HT-29 (cell line): Measurements from ENCODE around the gene FAM53B. TPM values are rescaled to one million over a fixed set of nuclear protein-coding genes. Genes with fewer than 3 reads are reported as not detected.
"Not testable (repeated sequence)": the region's sequence is repeated elsewhere in the genome, so short reads cannot be mapped to it uniquely, and the experiment has no call there.

Experiments
- DNase-seq: peaks from one replicate; pipeline ENCODE4 v3.0.0-alpha.2; 2015; ENCODE audit warnings: low spot score
- total RNA-seq: library from RNA; depleted of rRNA; stranded (reverse); fragments of >200 nt; shearing (Covaris generic); gene quantifications from 2 replicates; pipeline ENCODE4 v1.2.3, GENCODE V29; 2014

Gene FAM53B
- total RNA-seq, 1 experiment from 2014 or later: 17.8 TPM

DNA sequence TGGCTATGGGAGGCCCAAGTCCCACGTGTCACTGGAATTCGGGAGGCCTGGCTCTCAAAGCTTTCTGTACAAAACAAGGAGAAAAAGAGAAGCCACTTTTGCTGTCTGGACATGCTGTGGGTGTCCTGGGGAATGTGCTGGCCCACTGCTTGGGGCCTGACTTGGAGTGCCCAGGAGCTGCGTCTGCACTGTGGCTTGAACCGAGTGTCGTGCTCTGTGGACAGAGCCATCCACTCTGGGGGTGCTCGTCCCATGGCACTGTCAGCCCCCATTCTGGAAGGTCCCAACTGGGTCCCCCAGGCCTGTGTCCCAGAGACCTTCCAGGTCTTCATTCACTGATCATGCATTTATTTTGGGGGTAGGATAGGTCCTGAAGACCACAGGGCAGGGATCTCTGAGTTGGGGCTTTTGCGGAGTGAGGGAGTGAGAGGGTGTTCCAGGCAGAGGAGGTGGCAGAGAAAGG, 144.6 kb downstream of the FAM53B start:
- no peak for DNase-seq

GRCh38 chr10:124598773-124599587, 145.2 kb downstream of the FAM53B start:
- DNase-seq: no peak

DNA sequence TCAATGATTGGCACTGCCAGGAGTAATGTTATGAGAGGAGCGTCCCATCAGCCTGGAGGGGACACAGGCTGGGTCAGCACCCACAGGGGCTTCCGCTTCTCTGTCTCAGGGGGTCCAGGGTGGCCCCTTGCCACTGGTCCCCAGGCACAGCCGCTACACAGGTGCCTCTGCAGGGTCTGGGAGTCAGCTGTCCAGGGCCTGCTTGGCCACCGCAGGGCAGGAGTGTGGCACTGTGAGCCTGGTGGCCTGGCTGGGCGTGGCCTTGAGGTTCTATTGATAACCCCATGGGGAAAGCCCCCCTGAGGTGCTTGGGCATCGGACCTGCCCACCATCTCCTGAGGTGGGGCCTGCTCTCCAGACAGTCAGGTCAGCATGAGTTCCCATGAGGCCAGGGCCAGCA, 146.0 kb downstream of the FAM53B start:
- no peak for DNase-seq

- DNase-seq: no peak
Observed at GRCh38 chr10:124597846-124598165, 146.4 kb downstream of the FAM53B start.

DNA sequence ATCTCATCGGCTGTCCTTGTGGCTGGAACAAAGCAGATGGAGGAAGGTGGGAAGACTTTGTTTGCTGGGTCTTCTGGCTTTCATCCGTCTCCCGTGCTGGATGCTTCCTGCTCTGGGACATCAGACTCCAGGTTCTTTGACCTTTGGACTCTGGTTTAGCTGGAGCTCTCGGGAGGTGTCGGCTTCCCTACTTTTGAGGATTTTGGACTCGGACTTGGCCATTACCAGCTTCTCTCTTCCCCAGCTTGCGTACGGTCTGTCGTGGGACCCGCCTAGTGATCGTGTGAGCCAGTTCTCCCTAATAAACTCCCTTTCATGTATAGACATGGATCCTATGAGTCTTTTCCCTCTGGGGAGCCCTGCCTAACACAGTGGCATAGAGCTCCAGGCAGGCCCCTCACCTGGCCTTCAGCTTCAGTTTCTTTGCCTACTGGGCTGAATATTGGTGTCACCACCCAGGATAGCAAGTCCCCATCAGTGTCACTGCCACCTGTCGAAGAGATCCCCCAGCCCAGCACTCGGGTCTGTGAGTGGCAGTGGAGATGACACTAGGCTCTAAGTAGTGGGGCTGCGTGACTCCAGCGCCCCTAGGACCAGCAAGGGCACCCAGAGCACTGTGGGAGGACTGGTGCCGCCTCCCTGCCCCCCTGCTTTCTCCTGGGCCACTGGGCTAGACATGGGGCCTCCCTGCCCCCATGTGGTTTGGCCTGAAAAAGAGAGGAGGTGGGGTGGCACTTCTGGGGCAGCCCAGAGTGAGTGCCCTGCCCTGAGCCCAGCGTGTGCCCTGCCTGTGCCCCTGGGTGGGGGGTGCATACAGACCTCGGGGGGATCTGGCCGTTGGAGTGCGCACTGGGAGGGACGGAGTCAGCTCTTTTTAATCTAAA, 147.0 kb downstream of the FAM53B start:
- DNase-seq: peak; percentile 42

DNA sequence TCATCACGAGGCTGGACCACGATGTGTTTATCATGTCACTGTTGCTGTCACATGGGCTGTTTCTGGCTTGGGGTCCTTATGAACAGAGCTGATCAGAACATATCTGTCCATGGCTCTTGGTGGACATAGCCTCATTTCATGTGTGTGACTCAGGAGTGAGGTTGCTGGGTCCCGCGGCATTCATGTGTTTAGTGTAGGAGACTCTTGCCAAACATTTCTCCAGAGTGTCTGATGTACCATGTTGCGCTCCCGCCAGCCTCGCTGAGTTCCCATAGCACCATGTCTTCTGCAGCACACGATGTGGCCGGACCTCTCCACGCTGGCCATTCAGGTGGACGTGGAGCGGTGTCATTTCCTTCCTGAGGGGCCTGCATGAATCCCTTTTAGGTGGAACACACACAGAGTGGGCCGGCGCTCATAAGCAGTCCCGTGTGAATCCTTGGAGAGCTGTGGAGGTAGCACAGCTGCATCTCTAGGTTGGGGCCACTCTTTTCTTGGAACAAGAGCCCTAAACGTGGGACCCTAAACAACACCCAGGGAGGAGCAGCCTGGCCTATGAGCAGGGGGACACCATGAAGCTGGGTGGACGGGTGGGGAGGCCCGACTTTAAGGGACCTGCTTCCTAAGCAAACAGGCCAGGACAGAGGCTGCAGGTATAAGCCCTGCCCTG, 147.9 kb downstream of the FAM53B start:
- no peak for DNase-seq

- DNase-seq: no peak
Observed at GRCh38 chr10:124595143-124595883, 148.9 kb downstream of the FAM53B start.

DNA sequence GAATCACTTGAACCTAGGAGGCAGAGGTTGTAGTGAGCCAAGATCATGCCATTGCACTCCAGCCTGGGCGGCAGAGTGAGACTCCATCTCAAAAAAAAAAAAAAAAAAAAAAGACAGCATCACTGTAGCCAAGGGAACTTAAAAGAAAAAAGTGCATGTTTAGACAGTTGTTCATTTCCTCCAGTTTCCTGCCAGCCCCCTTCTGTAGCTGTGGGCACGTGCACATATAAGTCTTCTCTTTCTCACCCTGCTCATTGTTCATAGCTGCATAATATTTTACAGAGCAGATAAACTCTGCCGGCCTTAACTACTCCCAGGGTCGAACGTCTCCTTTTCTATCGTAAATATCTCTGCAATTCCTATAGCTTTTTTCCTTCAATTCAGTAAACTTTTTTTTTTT, 149.9 kb downstream of the FAM53B start:
- DNase-seq: no peak

DNA sequence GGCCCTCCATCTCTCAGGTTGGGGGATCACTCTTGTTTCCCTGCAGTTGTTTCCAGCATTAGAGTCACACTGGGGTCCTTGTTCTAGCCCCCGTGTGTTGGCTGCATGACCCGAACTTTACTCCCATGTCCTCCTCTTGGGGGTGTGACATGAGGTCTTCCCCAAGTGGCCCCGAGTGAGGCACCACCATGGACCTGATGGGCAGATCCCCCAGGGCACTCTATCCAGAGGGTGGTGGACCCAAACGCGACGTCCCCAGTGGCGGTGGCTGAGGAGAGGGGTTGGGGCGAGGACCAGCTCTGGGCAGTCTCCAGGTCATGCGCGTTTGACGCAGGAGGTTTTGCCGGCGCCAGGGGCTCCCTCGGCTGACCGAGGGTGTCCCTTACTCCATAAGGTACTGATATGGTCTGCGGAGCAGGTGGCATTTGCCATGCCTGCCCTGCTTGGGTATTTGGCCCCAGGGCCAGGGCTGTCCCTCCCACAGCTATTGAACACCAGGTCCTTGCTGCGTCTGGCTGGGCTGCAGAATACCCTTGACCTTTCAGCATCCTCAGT, 150.7 kb downstream of the FAM53B start:
- DNase-seq: no peak

- no peak for DNase-seq
Observed at GRCh38 chr10:124592736-124593430, 151.3 kb downstream of the FAM53B start.

DNA sequence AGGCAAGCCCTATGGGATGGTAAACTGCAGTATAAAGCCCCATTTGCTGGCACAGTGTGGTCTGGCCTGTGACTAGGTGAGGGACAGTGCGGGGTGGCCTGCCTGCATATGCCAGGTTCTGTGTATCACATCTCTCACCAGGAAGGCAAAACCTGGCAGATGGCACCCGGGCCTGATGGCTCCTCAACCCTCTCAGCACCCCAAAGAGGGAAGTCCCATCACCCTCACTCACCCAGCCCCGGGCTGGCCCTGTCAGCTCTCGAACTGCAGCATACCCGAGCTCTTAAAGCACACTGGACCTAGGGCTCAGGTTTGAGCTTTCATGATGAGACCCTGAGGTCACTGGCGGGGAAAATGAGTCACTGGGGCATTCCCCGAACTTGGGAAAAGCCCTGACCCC, 152.1 kb downstream of the FAM53B start:
- DNase-seq: no peak

- DNase-seq: no peak
Observed at GRCh38 chr10:124591123-124591495, 153.1 kb downstream of the FAM53B start.

DNA sequence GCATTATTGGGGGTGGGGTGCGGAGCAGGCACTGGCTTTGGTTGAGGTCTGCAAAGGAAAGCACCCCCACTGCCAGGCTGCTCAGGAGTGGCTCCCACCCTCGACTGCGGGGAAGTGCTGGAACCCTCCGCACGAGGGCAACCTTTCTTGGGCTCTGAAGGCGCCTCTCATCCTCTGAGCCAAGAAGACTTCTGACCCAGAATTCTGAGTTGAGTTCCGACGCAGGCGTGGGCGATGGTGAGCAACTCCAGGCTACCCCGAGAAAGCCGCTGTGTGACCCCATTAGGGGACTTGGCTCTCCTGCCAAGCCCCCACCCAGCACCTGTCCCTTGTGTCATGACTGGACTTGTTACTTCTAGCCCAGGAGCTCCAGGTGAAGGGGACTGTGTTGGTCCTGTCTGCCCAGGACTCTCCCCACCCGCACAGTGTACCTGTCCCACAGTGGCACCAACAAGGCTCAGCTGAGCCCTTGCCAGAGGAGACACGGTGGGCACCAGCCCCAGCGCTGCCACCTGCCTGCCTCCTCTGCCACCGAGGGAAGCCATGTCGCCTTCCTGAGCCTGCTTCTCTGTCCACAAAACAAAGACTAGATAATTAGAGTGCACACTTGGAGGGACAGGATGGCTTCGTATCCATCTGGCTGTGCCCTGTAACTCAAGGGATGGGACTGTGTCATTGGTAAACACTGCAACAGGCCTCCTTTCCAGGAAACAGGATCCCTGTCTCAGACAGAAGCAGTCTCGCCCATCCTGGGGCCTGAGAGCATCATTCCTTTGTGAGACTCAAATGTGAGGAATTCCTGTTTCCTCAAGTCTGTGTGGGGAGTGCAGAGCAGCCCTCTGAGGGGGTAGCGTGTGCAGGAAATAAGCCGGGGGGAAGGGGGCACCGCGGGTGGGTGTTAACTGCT, 153.7 kb downstream of the FAM53B start:
- DNase-seq: no peak

DNA sequence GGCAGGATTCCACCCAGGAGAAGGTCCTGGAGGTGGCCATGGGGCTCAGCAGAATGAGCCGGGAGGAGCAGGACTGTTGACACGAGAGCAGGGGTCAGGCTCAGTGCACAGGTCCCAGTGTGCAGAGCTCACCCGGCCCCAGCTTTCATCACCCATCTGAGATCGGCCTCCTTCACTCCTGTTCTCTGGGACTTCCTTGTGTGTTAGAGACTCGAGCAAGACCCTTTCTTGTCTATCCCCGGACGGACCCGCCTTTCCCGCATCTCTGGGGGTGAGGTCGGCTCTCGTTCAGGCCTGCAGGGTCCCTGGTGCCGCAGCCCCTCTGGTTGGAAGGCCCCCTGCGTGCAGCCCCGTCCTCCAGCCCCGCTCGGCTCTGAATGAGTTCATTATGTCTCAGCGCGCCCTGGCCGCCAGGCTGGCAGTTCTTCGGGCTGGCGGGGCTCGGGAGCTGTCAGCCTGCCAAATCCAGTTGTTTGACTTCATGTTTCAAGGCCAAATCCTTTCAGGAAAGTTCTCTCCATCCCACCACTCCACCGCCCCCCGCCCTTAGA, 154.6 kb downstream of the FAM53B start:
- no peak for DNase-seq

GRCh38 chr10:124588736-124589490, 155.3 kb downstream of the FAM53B start:
- DNase-seq: peak; percentile 77

DNA sequence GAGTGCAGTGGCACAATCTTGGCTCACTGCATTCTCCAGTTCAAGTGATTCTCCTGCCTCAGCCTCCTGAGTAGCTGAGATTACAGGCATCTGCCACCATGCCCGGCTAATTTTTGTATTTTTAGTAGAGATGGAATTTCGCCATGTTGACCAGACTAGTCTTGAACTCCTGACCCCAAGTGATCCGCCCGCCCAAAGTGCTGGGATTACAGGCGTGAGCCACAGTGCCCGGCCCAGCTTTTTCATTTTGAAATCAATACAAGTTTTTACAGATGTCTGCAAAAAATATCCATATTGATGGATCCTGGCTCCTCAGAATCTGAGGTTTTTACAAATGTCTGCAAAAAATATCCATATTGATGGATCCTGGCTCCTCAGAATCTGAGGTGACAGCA, 155.8 kb downstream of the FAM53B start:
- DNase-seq: not testable (repeated sequence)

- no peak for DNase-seq
Observed at GRCh38 chr10:124587811-124588211, 156.4 kb downstream of the FAM53B start.

GRCh38 chr10:124586142-124586541, 158.0 kb downstream of the FAM53B start:
- DNase-seq: no peak
